NCI-H526 (cell line): ENCODE measurements around the gene NCAM2.

Experiments
- DNase-seq, 2 experiments: peaks; one replicate each; lab custom pipeline; 2025; lab: John Stamatoyannopoulos, UW

Gene NCAM2

GRCh38 chr21:20997636-20998455 is at the start of gene NCAM2:
TSS of gene NCAM2 (plus strand) at chr21:20998409.
- peak in 1 of 2 experiments; percentile 37 for DNase-seq

- DNase-seq: no peak
Measured at GRCh38 chr21:20949884-20950283, 48.3 kb upstream of the NCAM2 start.

- no peak for DNase-seq
Measured at GRCh38 chr21:20965816-20966215, 32.4 kb upstream of the NCAM2 start.

- DNase-seq: no peak
Measured at GRCh38 chr21:20968391-20968790, 29.8 kb upstream of the NCAM2 start.

- no peak for DNase-seq
Measured at GRCh38 chr21:20970691-20971090, 27.5 kb upstream of the NCAM2 start.

- DNase-seq: peak; percentile 0 to 30
Measured at GRCh38 chr21:20971296-20971921, 26.8 kb upstream of the NCAM2 start.

- no peak for DNase-seq
Measured at GRCh38 chr21:20994790-20995189, 3.4 kb upstream of the NCAM2 start.

- no peak for DNase-seq
Measured at GRCh38 chr21:20996421-20997310, 1.5 kb upstream of the NCAM2 start.

GRCh38 chr21:20997311-20997635 is 936 bp upstream of the NCAM2 start:
- no peak for DNase-seq

GRCh38 chr21:20998456-20998789 is 214 bp downstream of the NCAM2 start:
- DNase-seq: no peak

GRCh38 chr21:20998886-20999285 is 677 bp downstream of the NCAM2 start:
- DNase-seq: no peak

- DNase-seq: peak; percentile 11 to 18
Measured at GRCh38 chr21:20999659-21000058, 1.4 kb downstream of the NCAM2 start.

GRCh38 chr21:21000591-21001175 is 2.5 kb downstream of the NCAM2 start:
- no peak for DNase-seq

- DNase-seq: no peak
Measured at GRCh38 chr21:21001591-21002100, 3.4 kb downstream of the NCAM2 start.

- DNase-seq: no peak
Measured at GRCh38 chr21:21002153-21002552, 3.9 kb downstream of the NCAM2 start.

- peak; percentile 10 to 23 for DNase-seq
Measured at GRCh38 chr21:21003701-21004100, 5.5 kb downstream of the NCAM2 start.

- DNase-seq: no peak
Measured at GRCh38 chr21:21007606-21008005, 9.4 kb downstream of the NCAM2 start.

GRCh38 chr21:21010228-21010627 is 12.0 kb downstream of the NCAM2 start:
- no peak for DNase-seq

- DNase-seq: no peak
Measured at GRCh38 chr21:21010698-21011097, 12.5 kb downstream of the NCAM2 start.

GRCh38 chr21:21018821-21019220 is 20.6 kb downstream of the NCAM2 start:
- no peak for DNase-seq

GRCh38 chr21:21019681-21020080 is 21.5 kb downstream of the NCAM2 start:
- no peak for DNase-seq

GRCh38 chr21:21025742-21026141 is 27.5 kb downstream of the NCAM2 start:
- no peak for DNase-seq
